Measurements from ENCODE around the gene NQO2.
"Not testable (repeated sequence)": the region's sequence is repeated elsewhere in the genome, so short reads cannot be mapped to it uniquely, and the experiment has no call there.

The NQO2 gene

GRCh38 chr6:3013901-3014674, 14.4 kb downstream of the NQO2 start:
- no peak for DNase-seq (ENCODE audit: low spot score)

- DNase-seq (ENCODE audit: low spot score) = no peak
Observed at GRCh38 chr6:3014675-3015066, 15.0 kb downstream of the NQO2 start.

- DNase-seq (ENCODE audit: low spot score) = no peak
Observed at GRCh38 chr6:3015144-3015543, 15.4 kb downstream of the NQO2 start.

GRCh38 chr6:3016473-3017280, 17.0 kb downstream of the NQO2 start:
- DNase-seq (ENCODE audit: low spot score) = no peak

- DNase-seq (ENCODE audit: low spot score) = no peak
Observed at GRCh38 chr6:3017304-3017703, 17.6 kb downstream of the NQO2 start.

- DNase-seq (ENCODE audit: low spot score) = no peak
Observed at GRCh38 chr6:3019065-3019464, 19.4 kb downstream of the NQO2 start.

- DNase-seq (ENCODE audit: low spot score) = no peak
Observed at GRCh38 chr6:3019749-3020320, 20.1 kb downstream of the NQO2 start.

- not testable (repeated sequence) for DNase-seq (ENCODE audit: low spot score)
Observed at GRCh38 chr6:3020976-3021598, 21.4 kb downstream of the NQO2 start.

GRCh38 chr6:3022765-3023662, 23.3 kb downstream of the NQO2 start:
- no peak for DNase-seq (ENCODE audit: low spot score)

- peak; percentile 97 for DNase-seq (ENCODE audit: low spot score)
Observed at GRCh38 chr6:3023663-3024483, 24.2 kb downstream of the NQO2 start.

GRCh38 chr6:3026791-3027626, 27.3 kb downstream of the NQO2 start:
- DNase-seq (ENCODE audit: low spot score) = peak; percentile 22

- DNase-seq (ENCODE audit: low spot score) = not testable (repeated sequence)
Observed at GRCh38 chr6:3028156-3028555, 28.5 kb downstream of the NQO2 start.

GRCh38 chr6:3031857-3032640, 32.4 kb downstream of the NQO2 start:
- no peak for DNase-seq (ENCODE audit: low spot score)

- no peak for DNase-seq (ENCODE audit: low spot score)
Observed at GRCh38 chr6:3032986-3033385, 33.3 kb downstream of the NQO2 start.

- DNase-seq (ENCODE audit: low spot score) = no peak
Observed at GRCh38 chr6:3033652-3034051, 34.0 kb downstream of the NQO2 start.

GRCh38 chr6:3035397-3035796, 35.7 kb downstream of the NQO2 start:
- DNase-seq (ENCODE audit: low spot score) = no peak

- no peak for DNase-seq (ENCODE audit: low spot score)
Observed at GRCh38 chr6:3036861-3037637, 37.4 kb downstream of the NQO2 start.

Measured in GM03348 (cell line).